GM18909 (cell line): ENCODE results near the gene TIAM1.

Experiments
- ATAC-seq: cut with Tn5 transposase; IDR thresholded peaks from one replicate; pipeline ENCODE4 v1.9.1; 2021; ENCODE audit warnings: mild to moderate bottlenecking; ENCODE audit not compliant: unreplicated experiment, poor library complexity

Gene TIAM1

DNA sequence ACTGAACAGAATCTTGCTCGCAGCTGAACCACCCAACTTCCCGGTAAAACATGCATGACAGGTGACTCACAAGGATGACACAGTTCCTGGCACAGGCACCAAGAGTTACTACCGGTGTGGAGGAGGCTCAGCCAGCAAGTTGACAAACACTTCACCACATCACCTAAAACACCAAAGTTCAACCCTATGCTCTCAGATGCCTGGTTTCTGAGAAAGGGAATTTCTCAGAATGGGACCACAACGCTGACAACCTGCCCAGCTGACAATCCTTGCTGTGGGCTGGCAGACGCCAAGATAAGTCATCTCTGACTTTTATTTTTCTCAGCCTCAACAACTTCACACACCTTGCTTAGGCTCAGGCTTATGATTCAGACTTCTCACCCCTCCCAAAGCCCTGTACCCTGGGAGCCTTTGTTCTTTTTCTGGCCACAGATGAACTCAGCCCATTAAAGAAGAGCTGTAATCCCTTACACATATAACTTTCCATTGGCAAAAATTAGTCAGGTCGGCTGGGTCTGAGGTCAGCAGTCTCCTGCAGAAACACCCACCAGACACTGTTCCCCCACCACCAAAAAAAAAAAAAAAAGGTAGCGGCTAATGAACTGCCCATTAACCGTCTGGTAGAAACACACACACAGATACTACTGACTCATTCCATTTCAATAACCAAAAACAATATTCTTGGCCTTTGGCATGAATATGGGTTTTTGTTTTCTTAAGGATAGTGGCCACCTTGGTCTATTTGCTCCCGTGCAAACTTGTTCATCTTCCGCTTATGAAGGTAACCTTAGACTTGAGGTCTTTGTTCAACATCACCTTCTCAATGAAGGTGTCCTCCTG lies 10.8 kb upstream of the TIAM1 start:
- no peak for ATAC-seq

DNA sequence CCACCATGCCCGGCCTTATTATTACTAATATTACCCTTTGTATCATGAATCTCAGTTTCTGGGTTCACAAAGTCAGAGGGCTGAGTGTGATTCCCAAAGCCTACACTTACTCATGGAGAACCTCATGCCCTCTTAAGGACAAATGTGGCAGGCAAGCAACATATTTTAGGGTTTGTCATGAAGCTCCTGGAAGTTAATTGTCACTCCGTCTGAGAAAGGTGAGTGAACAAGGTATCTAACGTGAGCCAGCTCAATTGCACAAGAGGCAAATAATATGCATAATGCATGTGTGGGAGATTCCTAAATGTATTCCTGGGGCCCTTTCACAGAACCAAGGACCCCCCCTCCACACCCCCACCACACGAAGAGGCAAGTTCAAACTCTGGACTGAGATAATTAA lies 10.1 kb upstream of the TIAM1 start:
- ATAC-seq, result no peak

DNA sequence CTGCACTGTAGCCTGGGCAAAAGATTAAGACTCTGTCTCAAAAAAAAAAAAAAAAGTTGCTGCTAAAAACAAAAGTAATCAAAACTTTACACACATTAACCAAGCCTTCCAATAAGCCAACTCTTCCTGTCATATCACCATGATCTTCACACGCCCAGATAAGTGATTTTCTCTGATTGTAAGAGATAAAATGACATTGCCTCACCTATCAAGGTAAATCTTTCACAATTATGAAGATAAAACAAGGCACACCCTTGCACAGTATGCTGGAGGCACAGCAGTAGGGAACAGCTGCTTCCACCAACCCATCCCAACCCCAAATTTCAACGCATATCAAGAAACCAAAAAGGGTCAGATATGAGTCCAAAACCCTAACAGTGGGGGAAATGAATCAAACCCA lies 8.8 kb upstream of the TIAM1 start:
- ATAC-seq, result no peak

DNA sequence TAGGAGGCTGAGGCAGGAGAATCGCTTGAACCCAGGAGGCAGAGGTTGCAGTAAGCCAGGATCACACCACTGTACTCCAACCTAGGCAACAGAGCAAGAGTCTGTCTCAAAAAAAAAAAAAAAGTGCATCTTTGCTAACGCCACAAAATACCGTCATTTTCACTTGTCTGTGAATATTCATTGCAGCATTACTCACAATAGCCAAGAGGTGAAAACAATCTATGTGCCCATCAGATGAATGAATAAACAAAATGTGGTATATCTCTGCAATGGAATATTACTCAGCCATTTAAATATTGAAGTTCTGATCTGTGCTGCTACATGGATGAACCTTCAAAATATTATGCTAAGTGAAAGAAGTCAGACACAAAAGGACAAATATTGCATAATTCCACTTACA lies 7.9 kb upstream of the TIAM1 start:
- no peak for ATAC-seq

DNA sequence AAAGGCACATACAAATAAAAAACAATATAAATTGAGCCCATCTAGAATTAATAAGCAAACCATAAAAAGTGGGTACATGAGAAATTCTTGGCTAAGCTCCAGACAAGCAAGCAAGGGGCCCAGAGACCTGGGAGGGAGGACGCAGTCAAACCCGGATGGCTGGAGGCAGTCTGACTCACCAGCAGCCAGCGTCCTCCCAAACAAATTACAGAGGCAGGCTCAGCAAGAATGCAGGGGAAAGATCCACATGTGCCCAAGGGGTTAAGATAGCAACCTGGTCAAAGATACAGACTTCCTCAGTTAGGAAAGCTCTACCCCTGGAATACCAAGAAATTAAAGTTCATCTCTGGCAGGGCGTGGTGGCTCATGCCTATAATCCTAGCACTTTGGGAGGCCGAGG lies 7.4 kb upstream of the TIAM1 start:
- no peak for ATAC-seq

DNA sequence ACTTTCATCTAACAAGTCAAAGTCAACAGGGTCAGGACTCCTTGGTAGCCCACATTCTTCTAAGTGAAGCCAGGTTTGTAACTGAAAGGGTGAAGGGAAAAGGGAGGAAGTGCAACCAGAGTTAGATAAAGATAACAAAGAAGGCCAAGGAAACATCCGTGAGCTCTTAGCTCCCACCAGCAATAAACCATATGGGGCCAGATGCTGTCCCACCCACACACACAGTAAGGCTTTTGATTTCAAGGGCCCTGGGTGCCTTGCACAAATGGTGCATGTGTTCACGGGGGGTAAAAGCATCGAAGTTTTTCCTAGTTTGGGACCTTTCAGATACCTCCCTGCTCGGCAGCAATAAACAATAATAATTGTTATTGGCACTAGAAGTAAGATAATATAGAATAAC lies 5.1 kb upstream of the TIAM1 start:
- ATAC-seq, result no peak

DNA sequence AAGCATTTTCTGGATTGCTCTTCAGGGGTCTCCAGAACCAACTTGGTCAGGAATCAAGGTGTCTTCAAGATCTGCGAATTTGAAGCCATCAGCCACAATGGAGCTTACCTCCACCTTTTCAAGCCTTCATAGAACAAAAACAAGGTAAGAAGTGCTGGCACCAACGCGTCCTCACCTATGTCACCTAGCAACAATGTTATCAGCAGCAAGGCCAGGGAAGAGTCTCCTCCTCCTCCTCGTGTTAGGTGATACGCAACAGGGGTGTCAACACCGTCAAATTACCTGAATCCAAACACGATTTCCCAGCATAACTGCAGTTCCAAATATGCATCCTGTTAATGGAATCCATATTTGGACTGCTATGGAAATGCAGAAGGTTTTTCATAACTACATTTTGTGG lies 4.1 kb upstream of the TIAM1 start:
- no peak for ATAC-seq

DNA sequence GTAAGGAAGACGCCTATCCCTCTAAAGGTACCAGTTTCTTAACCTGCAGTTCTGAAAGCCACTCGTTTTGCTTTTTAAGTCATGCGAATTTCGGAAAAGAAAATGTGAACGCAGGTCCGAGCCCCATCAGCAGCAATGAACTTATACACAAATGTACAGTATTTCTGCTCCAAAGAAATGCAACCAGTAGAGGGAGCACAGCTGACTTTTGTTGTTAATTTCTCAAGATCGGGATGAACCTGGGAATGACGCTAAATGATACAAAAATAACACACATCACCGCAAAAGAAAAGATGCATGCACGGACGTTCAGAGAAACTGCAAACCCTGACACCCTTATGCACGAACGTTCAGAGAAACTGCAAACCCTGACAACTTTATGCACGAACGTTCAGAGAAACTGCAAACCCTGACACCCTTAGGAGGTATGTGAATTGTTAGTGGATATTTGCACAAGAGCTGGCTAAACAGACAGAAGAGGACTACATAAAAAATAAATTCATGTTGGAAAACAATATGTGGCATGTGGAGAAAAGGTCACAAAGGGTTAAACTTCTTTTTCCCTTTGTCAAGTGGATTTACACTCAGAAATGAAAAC lies 3.5 kb upstream of the TIAM1 start:
- ATAC-seq, result no peak

DNA sequence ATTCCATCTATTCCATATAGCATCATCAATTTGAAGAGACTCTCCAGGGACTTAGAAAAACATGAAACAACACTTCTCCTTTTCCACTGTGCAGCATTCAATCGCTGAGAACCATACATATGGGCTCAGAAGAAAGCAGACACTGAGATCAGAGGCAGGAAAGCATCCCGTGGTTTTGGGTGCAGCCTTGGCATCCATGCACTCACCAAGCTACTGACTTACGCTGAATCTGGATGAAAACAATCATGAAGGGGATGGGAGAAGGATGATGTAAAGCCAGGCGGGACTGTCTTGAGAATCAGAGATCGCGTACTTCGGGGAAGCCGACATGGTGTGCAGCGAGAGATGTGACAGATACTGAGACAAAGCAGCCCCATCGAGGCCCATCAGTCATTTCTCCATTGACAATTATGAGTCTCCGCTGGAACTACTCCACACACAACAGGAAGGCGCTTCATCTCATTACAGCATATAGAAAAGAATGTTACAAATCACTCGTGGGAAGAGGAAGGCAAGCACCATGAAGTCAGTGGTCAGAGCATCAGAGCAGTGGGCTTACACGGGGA lies 2.3 kb upstream of the TIAM1 start:
- ATAC-seq, result no peak

DNA sequence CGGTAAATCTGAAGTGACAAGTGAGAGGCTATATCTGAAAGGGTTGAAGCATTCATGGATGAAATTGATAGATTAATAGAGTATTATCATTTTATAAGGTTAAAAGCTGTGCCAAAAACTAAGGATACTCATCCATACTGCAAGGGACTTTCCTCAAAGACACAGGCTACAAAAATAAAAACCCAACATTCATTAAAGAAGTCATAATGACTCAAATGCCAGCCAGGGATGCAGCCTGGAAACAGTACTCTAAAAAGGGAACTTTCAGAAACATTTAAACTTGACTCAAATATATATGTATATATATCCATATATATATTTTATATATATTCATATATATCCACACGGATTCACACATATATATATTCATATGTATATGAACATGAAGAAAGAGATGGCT lies 1.1 kb upstream of the TIAM1 start:
- ATAC-seq, result no peak

DNA sequence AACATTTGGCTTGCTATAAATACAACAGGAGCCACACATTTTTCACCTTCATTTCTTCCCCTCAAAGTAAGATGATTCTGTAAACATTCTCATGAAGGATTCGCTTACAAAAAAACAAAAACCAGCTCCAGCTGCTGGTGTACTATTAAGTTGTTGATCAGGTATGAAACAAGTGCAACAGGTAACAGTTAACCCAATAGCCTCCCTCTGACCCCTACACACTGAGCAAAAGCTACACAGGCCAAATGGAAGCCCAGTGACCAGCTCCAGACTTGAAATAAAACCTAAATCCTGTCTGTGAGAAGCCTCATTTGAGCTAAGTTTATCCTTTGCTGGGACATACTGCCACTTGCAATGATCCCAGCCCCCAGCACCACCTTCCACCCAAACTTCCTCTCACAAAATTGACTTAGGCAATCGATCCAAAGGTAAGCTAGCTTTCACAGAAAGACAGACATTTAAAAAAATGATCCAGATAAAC lies 991 bp downstream of the TIAM1 start:
- no peak for ATAC-seq

DNA sequence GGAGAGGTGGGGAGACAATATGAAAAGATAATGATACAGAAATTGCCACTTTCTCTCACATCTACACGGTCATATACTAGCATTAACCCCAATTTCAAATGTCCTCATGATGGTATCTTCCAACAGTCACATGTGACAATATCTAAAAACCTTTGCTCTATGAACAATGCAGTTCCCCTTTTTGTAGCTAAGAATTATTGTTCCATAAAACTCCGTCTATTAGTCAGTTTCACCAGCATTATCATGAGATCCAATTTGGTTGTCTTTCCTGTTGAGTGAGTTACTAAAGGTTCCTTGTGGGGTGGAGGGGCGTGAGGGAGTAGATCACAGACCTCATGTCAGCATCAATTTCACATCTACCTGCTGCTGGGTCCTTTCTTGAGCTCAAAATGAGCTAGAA lies 1.7 kb downstream of the TIAM1 start:
- no peak for ATAC-seq

DNA sequence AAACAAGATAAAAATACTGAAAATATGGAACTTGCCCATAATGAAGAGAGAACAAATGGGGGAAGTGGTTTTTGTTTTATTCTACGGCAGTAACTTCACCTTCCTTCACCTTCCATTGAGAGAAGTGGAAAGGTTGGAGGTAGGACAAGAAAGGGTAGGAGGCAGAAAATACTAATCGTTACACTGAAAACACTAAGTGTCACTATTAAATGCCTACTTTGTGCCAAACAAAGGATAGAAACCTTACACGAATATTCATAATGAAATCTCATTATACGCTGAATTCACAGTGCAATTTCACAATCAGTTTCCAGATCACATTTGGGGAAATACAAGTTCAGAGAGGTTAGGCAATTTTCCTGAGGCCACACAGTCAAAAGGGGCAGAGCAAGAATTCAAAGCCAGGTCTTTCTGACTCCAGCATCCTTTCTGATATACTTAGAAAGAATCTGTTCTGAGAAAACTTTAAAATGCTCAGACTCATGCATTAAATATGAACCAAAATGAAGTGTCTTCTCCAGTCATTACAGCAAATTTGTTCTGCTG lies 3.0 kb downstream of the TIAM1 start:
- no peak for ATAC-seq

DNA sequence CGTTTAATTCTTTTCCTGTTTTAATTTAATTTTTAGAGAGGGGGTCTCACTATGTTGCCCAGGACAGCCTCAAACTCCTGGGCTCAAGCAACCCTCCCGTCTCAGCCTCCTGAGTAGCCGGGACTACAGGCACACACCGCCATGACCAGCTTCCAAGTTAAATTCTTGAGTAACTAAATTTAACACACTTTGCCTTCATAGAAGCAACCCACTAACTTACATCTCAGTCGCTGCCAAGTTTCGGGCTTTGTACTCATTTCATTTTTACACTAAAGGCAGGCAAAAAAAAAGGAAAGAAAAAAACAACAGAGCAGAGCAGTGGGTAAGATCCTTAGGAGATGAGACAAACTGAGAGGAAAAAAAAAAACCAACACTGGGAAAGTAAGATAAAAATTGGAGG lies 3.5 kb downstream of the TIAM1 start:
- no peak for ATAC-seq

DNA sequence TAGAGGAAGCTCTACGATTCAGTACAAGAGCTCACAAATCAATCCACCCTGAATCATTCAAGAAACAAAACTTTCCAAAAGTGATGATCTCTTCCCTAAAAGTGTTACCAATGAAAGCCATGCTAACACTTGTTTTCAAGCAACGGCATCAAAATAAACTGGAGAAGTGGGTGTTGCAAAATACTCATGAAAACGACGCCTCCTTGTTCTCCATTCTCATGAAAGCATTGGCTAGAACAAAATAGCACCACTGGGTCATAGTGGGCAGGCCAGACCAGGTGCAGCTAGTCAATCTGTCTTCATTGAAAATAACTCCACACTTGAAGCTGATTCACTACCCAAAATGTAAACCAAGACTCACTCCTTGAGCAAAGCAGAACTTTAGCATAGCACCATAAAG lies 4.3 kb downstream of the TIAM1 start:
- ATAC-seq, result no peak

DNA sequence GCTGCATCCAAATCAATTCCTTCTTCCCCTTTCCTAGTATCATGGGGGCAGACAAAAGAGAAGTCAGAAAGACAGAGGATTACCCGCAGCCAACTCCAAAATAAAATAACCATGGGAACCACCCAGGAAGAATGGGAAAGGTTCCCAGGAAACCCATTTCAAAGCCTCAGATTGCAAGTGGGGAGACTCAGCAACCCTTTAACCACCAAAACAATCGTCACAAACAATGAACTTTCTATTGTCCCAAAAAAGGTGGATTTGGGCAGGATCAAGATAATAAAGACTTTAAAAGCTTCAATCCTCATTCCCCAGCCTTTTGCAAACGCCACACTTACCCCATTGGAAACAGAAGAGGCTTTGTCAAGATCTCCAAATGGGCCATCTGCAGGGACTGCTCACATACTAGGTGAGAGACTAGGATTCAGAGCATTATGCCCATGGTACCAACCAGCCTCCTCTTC lies 5.1 kb downstream of the TIAM1 start:
- ATAC-seq, result no peak

DNA sequence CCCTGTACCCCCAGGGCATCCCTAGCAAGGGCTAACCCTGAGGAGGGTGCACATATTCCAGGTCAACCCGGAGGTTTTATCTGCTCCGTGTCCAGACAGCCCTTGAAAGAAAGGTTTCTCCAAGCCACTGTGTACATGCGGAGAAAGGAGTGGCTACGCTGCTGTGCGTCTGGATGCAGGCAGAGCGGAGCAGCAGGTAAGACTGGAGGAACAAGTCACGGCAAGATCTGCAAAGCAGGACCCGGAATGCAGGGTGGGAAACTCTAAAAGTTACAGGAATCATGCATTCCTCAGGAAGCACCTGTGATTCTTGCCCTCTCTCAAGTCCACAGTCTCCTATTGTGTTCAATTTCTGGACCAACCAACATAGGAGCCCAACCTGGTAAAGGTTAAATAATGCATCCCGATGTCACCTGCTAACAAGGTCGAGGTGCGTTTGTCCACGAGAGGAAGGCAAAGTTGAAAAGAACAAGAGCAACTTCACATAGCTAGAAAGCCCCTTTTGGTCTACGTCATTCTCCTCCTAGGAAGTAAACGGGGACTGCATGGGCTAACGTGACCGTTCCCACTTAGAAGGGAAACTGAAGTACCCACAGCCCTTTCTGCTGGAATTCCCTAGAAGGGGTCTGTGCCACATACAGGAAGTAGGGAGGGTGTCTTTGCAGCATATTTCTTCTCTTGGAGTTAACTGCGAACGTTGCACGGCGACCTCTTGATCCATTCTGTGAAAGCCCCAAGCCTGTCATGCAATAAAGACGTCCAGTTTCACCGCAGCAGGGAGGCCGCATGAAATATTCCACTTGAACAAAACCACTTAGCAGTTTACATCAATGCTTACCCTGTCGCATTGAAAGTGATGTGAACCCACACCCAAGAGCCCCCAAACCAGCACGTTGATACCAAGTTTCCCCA lies 5.8 kb downstream of the TIAM1 start:
- ATAC-seq, result no peak

DNA sequence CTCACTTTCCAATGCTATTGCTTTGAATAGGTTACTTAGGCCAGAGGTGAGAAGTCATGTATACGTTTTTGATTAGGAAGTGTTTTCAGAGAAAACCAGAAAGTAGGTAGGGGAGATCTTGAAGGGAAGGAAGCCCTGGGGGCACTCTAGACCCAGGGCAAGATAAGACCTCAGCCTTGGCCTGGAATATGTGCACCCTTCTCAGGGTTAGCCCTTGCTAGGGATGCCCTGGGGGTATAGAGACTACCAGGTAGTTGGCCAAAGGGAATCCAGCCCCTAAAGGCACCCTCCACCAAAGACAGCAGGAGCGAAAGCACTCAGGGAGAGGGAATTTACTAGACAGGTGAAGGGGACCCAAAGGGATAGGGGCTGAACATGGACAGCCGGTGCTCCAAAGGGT lies 7.0 kb downstream of the TIAM1 start:
- no peak for ATAC-seq

DNA sequence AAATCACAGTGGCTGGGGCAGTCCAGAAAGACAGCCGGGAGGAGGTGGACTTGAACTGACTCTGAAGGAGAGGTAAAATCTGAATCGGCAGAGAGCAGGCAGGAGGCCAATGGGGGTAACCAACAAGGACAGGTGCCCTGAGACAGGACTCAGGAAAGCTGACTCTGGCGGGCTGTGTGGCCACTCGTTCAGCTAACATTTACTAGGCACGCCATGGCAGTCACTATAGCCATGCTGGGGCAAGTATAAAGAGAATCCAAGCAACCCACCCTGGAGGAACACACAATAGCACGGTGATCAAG lies 7.4 kb downstream of the TIAM1 start:
- ATAC-seq, result no peak

DNA sequence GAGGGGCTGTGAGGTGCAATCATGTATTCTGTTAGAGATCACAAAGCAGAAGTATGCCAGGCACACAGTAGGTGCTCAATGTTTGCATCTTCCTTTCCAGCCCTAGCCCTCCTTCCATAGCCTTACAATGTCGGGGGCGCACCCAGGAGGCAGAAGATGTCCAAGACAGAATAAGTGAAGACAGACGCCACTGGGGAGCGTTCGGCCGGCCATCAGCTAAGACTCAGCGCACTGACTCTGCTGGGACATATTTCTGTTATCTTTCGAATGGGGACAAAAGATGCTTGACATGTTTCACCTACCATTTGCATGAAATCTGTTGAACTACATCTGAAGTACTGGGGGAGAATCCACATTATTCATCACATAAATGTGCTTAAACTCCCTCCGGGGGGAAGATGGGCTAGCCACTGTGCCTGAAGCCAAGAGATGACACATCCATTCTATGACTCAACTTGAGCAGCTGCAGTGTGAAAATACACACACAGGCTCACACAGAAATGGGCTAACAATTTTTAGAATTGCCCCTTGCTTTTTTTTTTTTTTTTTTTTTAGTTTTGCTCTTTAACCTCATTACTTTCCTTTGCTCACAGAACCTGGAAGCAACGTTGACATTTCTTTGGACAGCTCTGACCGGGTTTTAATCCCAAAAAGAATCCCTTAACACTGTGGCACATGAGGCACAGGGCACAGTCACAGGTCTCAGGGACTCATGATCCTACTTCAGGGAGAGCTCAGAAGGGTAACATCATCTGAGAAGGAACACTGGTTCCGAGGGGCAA lies 7.9 kb downstream of the TIAM1 start:
- ATAC-seq, result no peak
